ENCODE data around the gene ZNF672.

ZNF672 gene

GRCh38 chr1:248837045-248837780 lies 811 bp upstream of the ZNF672 start:
- no peak for DNase-seq (ENCODE audit: low read depth)

- DNase-seq (ENCODE audit: low read depth): peak; percentile 75
Observed at GRCh38 chr1:248838357-248839167, 538 bp downstream of the ZNF672 start.

- no peak for DNase-seq (ENCODE audit: low read depth)
Observed at GRCh38 chr1:248839168-248839555, 1.1 kb downstream of the ZNF672 start.

- no peak for DNase-seq (ENCODE audit: low read depth)
Observed at GRCh38 chr1:248840946-248841345, 2.9 kb downstream of the ZNF672 start.

- DNase-seq (ENCODE audit: low read depth): no peak
Observed at GRCh38 chr1:248841702-248842395, 3.8 kb downstream of the ZNF672 start.

GRCh38 chr1:248842781-248843331 lies 4.8 kb downstream of the ZNF672 start:
- no peak for DNase-seq (ENCODE audit: low read depth)

GRCh38 chr1:248843687-248844086 lies 5.7 kb downstream of the ZNF672 start:
- no peak for DNase-seq (ENCODE audit: low read depth)

GRCh38 chr1:248844526-248844925 lies 6.5 kb downstream of the ZNF672 start:
- no peak for DNase-seq (ENCODE audit: low read depth)

GRCh38 chr1:248847181-248847955 lies 9.3 kb downstream of the ZNF672 start:
- no peak for DNase-seq (ENCODE audit: low read depth)

GRCh38 chr1:248847956-248848561 lies 10.0 kb downstream of the ZNF672 start:
- no peak for DNase-seq (ENCODE audit: low read depth)

- DNase-seq (ENCODE audit: low read depth): no peak
Observed at GRCh38 chr1:248848602-248849001, 10.6 kb downstream of the ZNF672 start.

- no peak for DNase-seq (ENCODE audit: low read depth)
Observed at GRCh38 chr1:248849152-248849551, 11.1 kb downstream of the ZNF672 start.

- no peak for DNase-seq (ENCODE audit: low read depth)
Observed at GRCh38 chr1:248849637-248850036, 11.6 kb downstream of the ZNF672 start.

GRCh38 chr1:248850124-248850523 lies 12.1 kb downstream of the ZNF672 start:
- no peak for DNase-seq (ENCODE audit: low read depth)

- no peak for DNase-seq (ENCODE audit: low read depth)
Observed at GRCh38 chr1:248850536-248851251, 12.7 kb downstream of the ZNF672 start.

GRCh38 chr1:248851390-248851789 lies 13.4 kb downstream of the ZNF672 start:
- DNase-seq (ENCODE audit: low read depth): no peak

GRCh38 chr1:248852481-248853405 lies 14.7 kb downstream of the ZNF672 start:
- DNase-seq (ENCODE audit: low read depth): no peak

GRCh38 chr1:248853663-248854375 lies 15.8 kb downstream of the ZNF672 start:
- DNase-seq (ENCODE audit: low read depth): peak; percentile 36

- no peak for DNase-seq (ENCODE audit: low read depth)
Observed at GRCh38 chr1:248855580-248855979, 17.6 kb downstream of the ZNF672 start.

Data from stimulated activated CD8-positive, alpha-beta memory T cell treated with anti-CD3 and anti-CD28 coated beads, Interleukin-12 subunit alpha, Interleukin-12 subunit beta, amount 100 ng/mL, for 4 hours (primary cell).